Chondrocyte (in vitro differentiated cells): Measurements from ENCODE around the gene RNF11. TPM values are rescaled to one million over a fixed set of nuclear protein-coding genes. Genes with fewer than 3 reads are reported as not detected.
"Not testable (repeated sequence)": the region's sequence is repeated elsewhere in the genome, so short reads cannot be mapped to it uniquely, and the experiment has no call there.

Experiments used
- DNase-seq: peaks from one replicate; pipeline ENCODE4 v3.0.0; 2021; ENCODE audit warnings: mixed read lengths, low spot score
- H3K27ac Mint-ChIP-seq: one replicate; pipeline ENCODE4 v1.8.0; 2021; ENCODE audit warnings: mild to moderate bottlenecking, moderate library complexity, mixed read lengths; ENCODE audit not compliant: unreplicated experiment
- H3K27me3 Mint-ChIP-seq: 2 replicates; pipeline ENCODE4 v1.8.0; 2021; ENCODE audit warnings: low read depth, mixed read lengths
- H3K36me3 Mint-ChIP-seq: 2 replicates; pipeline ENCODE4 v1.8.0; 2021; ENCODE audit warnings: low read depth, mixed read lengths
- H3K4me1 Mint-ChIP-seq: 2 replicates; pipeline ENCODE4 v1.8.0; 2021; ENCODE audit warnings: low read depth, mild to moderate bottlenecking, mixed read lengths
- H3K4me3 Mint-ChIP-seq: one replicate; pipeline ENCODE4 v1.8.0; 2021; ENCODE audit warnings: mild to moderate bottlenecking, moderate library complexity, mixed read lengths; ENCODE audit not compliant: unreplicated experiment
- H3K9me3 Mint-ChIP-seq: 2 replicates; pipeline ENCODE4 v1.8.0; 2021; ENCODE audit warnings: low read depth, mixed read lengths
- CTCF ChIP-seq: fragments of 200-600 bp; sonication (generic); IDR thresholded peaks from 2 replicates; pipeline ENCODE4 v1.5.0; 2021; ENCODE audit warnings: antibody characterized with exemption, mild to moderate bottlenecking, moderate library complexity
- total RNA-seq: library from RNA; stranded (reverse); gene quantifications from 3 replicates; pipeline ENCODE4 v1.2.1, GENCODE V29; 2021

The RNF11 gene
- total RNA-seq, 1 donor from 2014 or later: 131 TPM

- Mint-ChIP-seq H3K4me3 (no peak overlapping the region), H3K4me1 (peaks cover 15% of the 10 kb centered on the region), H3K27ac (peak overlapping the region; percentile 32), H3K9me3 (no peaks in the 10 kb centered on the region), H3K36me3 (no peaks in the 10 kb centered on the region), H3K27me3 (no peaks in the 10 kb centered on the region)
- no peak for DNase-seq
- TF ChIP-seq CTCF: no peak
Observed at GRCh38 chr1:51219022-51219421, 17.1 kb upstream of the RNF11 start.

GRCh38 chr1:51221529-51221928 is 14.5 kb upstream of the RNF11 start:
- not testable (repeated sequence) for H3K27me3 Mint-ChIP-seq, H3K36me3 Mint-ChIP-seq, H3K4me3 Mint-ChIP-seq, H3K4me1 Mint-ChIP-seq, H3K27ac Mint-ChIP-seq, DNase-seq, H3K9me3 Mint-ChIP-seq

GRCh38 chr1:51222136-51222787 is 13.8 kb upstream of the RNF11 start:
- Mint-ChIP-seq H3K36me3 (no peaks in the 10 kb centered on the region), H3K4me3 (no peak overlapping the region), H3K27ac (no peak overlapping the region), H3K27me3 (no peaks in the 10 kb centered on the region), H3K4me1 (peaks cover 9% of the 10 kb centered on the region), H3K9me3 (no peaks in the 10 kb centered on the region)
- TF ChIP-seq CTCF: no peak
- no peak for DNase-seq

- Mint-ChIP-seq H3K27ac (no peak overlapping the region), H3K4me3 (no peak overlapping the region), H3K9me3 (no peaks in the 10 kb centered on the region), H3K27me3 (no peaks in the 10 kb centered on the region), H3K36me3 (no peaks in the 10 kb centered on the region), H3K4me1 (peaks cover 9% of the 10 kb centered on the region)
- TF ChIP-seq CTCF: no peak
- DNase-seq: no peak
Observed at GRCh38 chr1:51222809-51223208, 13.3 kb upstream of the RNF11 start.

GRCh38 chr1:51224255-51224654 is 11.8 kb upstream of the RNF11 start:
- no peak overlapping the region for H3K4me3 Mint-ChIP-seq
- no peak overlapping the region for H3K27ac Mint-ChIP-seq
- H3K36me3 Mint-ChIP-seq: no peaks in the 10 kb centered on the region

GRCh38 chr1:51227231-51227960 is 8.7 kb upstream of the RNF11 start:
- not testable (repeated sequence) for H3K9me3 Mint-ChIP-seq, H3K36me3 Mint-ChIP-seq, DNase-seq, H3K4me3 Mint-ChIP-seq, H3K27ac Mint-ChIP-seq, H3K27me3 Mint-ChIP-seq, H3K4me1 Mint-ChIP-seq

More at GRCh38 chr1:51224255-51224654, 11.8 kb upstream of the RNF11 start:
- TF ChIP-seq CTCF: no peak
- H3K27me3 Mint-ChIP-seq: no peaks in the 10 kb centered on the region
- H3K4me1 Mint-ChIP-seq: peaks cover 9% of the 10 kb centered on the region
- DNase-seq: no peak
- H3K9me3 Mint-ChIP-seq: no peaks in the 10 kb centered on the region

GRCh38 chr1:51228471-51228870 is 7.6 kb upstream of the RNF11 start:
- H3K4me1 Mint-ChIP-seq, H3K27me3 Mint-ChIP-seq, DNase-seq, H3K27ac Mint-ChIP-seq, H3K4me3 Mint-ChIP-seq, H3K9me3 Mint-ChIP-seq, H3K36me3 Mint-ChIP-seq: not testable (repeated sequence)
